ENCODE results near the gene DLGAP1. TPM values are rescaled to one million over a fixed set of nuclear protein-coding genes. Genes with fewer than 3 reads are reported as not detected.

Gene DLGAP1
- total RNA-seq, 1 donor from 2014 or later, result 18.5 TPM

- no peak overlapping the region for H3K4me2 ChIP-seq
- H3K27me3 ChIP-seq, result no peaks in the 10 kb centered on the region
- H3K27ac Mint-ChIP-seq, result no peak overlapping the region
- peaks cover 9% of the 10 kb centered on the region for H3K36me3 ChIP-seq
- H2AFZ ChIP-seq (replicated peaks), result no peak overlapping the region
- H3K36me3 Mint-ChIP-seq, result no peaks in the 10 kb centered on the region
- H3K4me1 ChIP-seq, result no peaks in the 10 kb centered on the region
- H3K4me3 Mint-ChIP-seq, result no peak overlapping the region
- no peaks in the 10 kb centered on the region for H3K27me3 Mint-ChIP-seq (ENCODE audit: insufficient read depth, low read depth)
- H3K27ac ChIP-seq, result no peak overlapping the region
- H3K79me2 ChIP-seq (ENCODE audit: low read depth), result no peaks in the 10 kb centered on the region
- no peaks in the 10 kb centered on the region for H3K4me1 Mint-ChIP-seq
- H3K9me3 ChIP-seq (ENCODE audit: low read depth), result peaks cover 28% of the 10 kb centered on the region
- TF ChIP-seq EZH2phosphoT487 (IDR thresholded peaks at IDR 0.05), result no peak
- no peak for TF ChIP-seq EZH2 (IDR thresholded peaks at IDR 0.05)
- no peak for TF ChIP-seq CTCF (IDR thresholded peaks at IDR 0.05)
- no peak for DNase-seq (ENCODE audit: low spot score)
- peaks cover 30% of the 10 kb centered on the region for H3K9me3 Mint-ChIP-seq
- H3K4me3 ChIP-seq, result no peak overlapping the region
- no peaks in the 10 kb centered on the region for H4K20me1 ChIP-seq (ENCODE audit: low read depth)
- no peak overlapping the region for H3K9ac ChIP-seq
- no peaks in the 10 kb centered on the region for H3F3A ChIP-seq (ENCODE audit: low read depth)
Measured at GRCh38 chr18:4060427-4061281, 394.5 kb downstream of the DLGAP1 start.

GRCh38 chr18:4058179-4058578, 396.9 kb downstream of the DLGAP1 start:
- H2AFZ ChIP-seq (replicated peaks), result no peak overlapping the region
- no peaks in the 10 kb centered on the region for H4K20me1 ChIP-seq (ENCODE audit: low read depth)
- no peak overlapping the region for H3K9ac ChIP-seq
- H3K4me1 Mint-ChIP-seq, result no peaks in the 10 kb centered on the region
- no peak overlapping the region for H3K27ac ChIP-seq
- no peak for DNase-seq (ENCODE audit: low spot score)
- no peaks in the 10 kb centered on the region for H3K4me1 ChIP-seq
- peaks cover 9% of the 10 kb centered on the region for H3K36me3 ChIP-seq
- no peaks in the 10 kb centered on the region for H3K36me3 Mint-ChIP-seq
- no peaks in the 10 kb centered on the region for H3K27me3 ChIP-seq
- H3K4me2 ChIP-seq, result no peak overlapping the region
- no peak overlapping the region for H3K4me3 Mint-ChIP-seq
- no peak for TF ChIP-seq CTCF (IDR thresholded peaks at IDR 0.05)
- no peak for TF ChIP-seq EZH2 (IDR thresholded peaks at IDR 0.05)
- no peak for TF ChIP-seq EZH2phosphoT487 (IDR thresholded peaks at IDR 0.05)
- peaks cover 23% of the 10 kb centered on the region for H3K9me3 ChIP-seq (ENCODE audit: low read depth)
- H3K79me2 ChIP-seq (ENCODE audit: low read depth), result no peaks in the 10 kb centered on the region
- no peak overlapping the region for H3K4me3 ChIP-seq
- H3K27me3 Mint-ChIP-seq (ENCODE audit: insufficient read depth, low read depth), result no peaks in the 10 kb centered on the region
- peaks cover 16% of the 10 kb centered on the region for H3K9me3 Mint-ChIP-seq
- no peak overlapping the region for H3K27ac Mint-ChIP-seq
- no peaks in the 10 kb centered on the region for H3F3A ChIP-seq (ENCODE audit: low read depth)

GRCh38 chr18:4040391-4041092, 414.6 kb downstream of the DLGAP1 start:
- no peaks in the 10 kb centered on the region for H3K79me2 ChIP-seq (ENCODE audit: low read depth)
- no peaks in the 10 kb centered on the region for H4K20me1 ChIP-seq (ENCODE audit: low read depth)
- no peak for TF ChIP-seq EZH2phosphoT487 (IDR thresholded peaks at IDR 0.05)
- TF ChIP-seq CTCF (IDR thresholded peaks at IDR 0.05), result no peak
- TF ChIP-seq EZH2 (IDR thresholded peaks at IDR 0.05), result no peak
- peaks cover 4% of the 10 kb centered on the region for H3K9me3 Mint-ChIP-seq
- H2AFZ ChIP-seq (replicated peaks), result no peak overlapping the region
- H3K4me3 Mint-ChIP-seq, result no peak overlapping the region
- H3K4me1 Mint-ChIP-seq, result peaks cover 4% of the 10 kb centered on the region
- H3K9me3 ChIP-seq (ENCODE audit: low read depth), result no peaks in the 10 kb centered on the region
- no peaks in the 10 kb centered on the region for H3K36me3 Mint-ChIP-seq
- no peaks in the 10 kb centered on the region for H3K27me3 ChIP-seq
- peaks cover 10% of the 10 kb centered on the region for H3K4me1 ChIP-seq
- H3K4me2 ChIP-seq, result no peak overlapping the region
- no peaks in the 10 kb centered on the region for H3F3A ChIP-seq (ENCODE audit: low read depth)
- H3K36me3 ChIP-seq, result no peaks in the 10 kb centered on the region
- DNase-seq (ENCODE audit: low spot score), result peak; percentile 2
- no peak overlapping the region for H3K27ac Mint-ChIP-seq
- no peak overlapping the region for H3K4me3 ChIP-seq
- H3K9ac ChIP-seq, result no peak overlapping the region
- H3K27ac ChIP-seq, result no peak overlapping the region
- peaks cover 3% of the 10 kb centered on the region for H3K27me3 Mint-ChIP-seq (ENCODE audit: insufficient read depth, low read depth)
